Measurements from ENCODE around the gene RAB25.
A peak's percentile ranks its signal among the peaks of the same experiment; 100 is the strongest.

- TF ChIP-seq POLR2A (IDR thresholded peaks at IDR 0.05) (peak in 1 of 2 donors; percentile 74), CTCF (IDR thresholded peaks at IDR 0.05) (no peak)
Observed at GRCh38 chr1:156060937-156061636, at the start of gene RAB25.

Data from thyroid gland (tissue), 4 donors.